Stimulated activated CD8-positive, alpha-beta memory T cell treated with anti-CD3 and anti-CD28 coated beads, Interleukin-15, amount 100 ng/mL, for 24 hours (primary cell): ENCODE measurements around the gene STAT6.
A peak's percentile ranks its signal among the peaks of the same experiment; 100 is the strongest.
"Not testable (repeated sequence)": the region's sequence is repeated elsewhere in the genome, so short reads cannot be mapped to it uniquely, and the experiment has no call there.

Experiments used
- DNase-seq: peaks from one replicate; pipeline ENCODE4 v3.0.0-alpha.2; 2020; ENCODE audit warnings: low read depth

Gene STAT6

GRCh38 chr12:57087691-57088353 is 23.3 kb downstream of the STAT6 start:
- DNase-seq = peak; percentile 39

GRCh38 chr12:57087010-57087690 is 24.0 kb downstream of the STAT6 start:
- peak; percentile 90 for DNase-seq

- no peak for DNase-seq
Observed at GRCh38 chr12:57086493-57087009, 24.6 kb downstream of the STAT6 start.

- no peak for DNase-seq
Observed at GRCh38 chr12:57085999-57086492, 25.1 kb downstream of the STAT6 start.

GRCh38 chr12:57080855-57081254 is 30.3 kb downstream of the STAT6 start:
- no peak for DNase-seq

- DNase-seq = no peak
Observed at GRCh38 chr12:57079821-57080220, 31.3 kb downstream of the STAT6 start.

- DNase-seq = peak; percentile 69
Observed at GRCh38 chr12:57078519-57079404, 32.4 kb downstream of the STAT6 start, which contains the start of gene NEMP1. Gene NEMP1, minus strand, starts transcription at chr12:57078791. Its CDS starts 46 bp downstream, at chr12:57078745.

GRCh38 chr12:57073566-57074450 is 37.4 kb downstream of the STAT6 start:
- DNase-seq = not testable (repeated sequence)

- no peak for DNase-seq
Observed at GRCh38 chr12:57072661-57073060, 38.5 kb downstream of the STAT6 start.

- DNase-seq = no peak
Observed at GRCh38 chr12:57069523-57069922, 41.6 kb downstream of the STAT6 start.

- DNase-seq = no peak
Observed at GRCh38 chr12:57066245-57066644, 44.9 kb downstream of the STAT6 start.

GRCh38 chr12:57063991-57064685 is 47.0 kb downstream of the STAT6 start:
- no peak for DNase-seq

GRCh38 chr12:57058454-57058853 is 52.7 kb downstream of the STAT6 start:
- DNase-seq = no peak

GRCh38 chr12:57057067-57057751 is 54.0 kb downstream of the STAT6 start:
- no peak for DNase-seq

GRCh38 chr12:57055824-57056223 is 55.3 kb downstream of the STAT6 start:
- DNase-seq = no peak

- not testable (repeated sequence) for DNase-seq
Observed at GRCh38 chr12:57053901-57054300, 57.3 kb downstream of the STAT6 start.

- not testable (repeated sequence) for DNase-seq
Observed at GRCh38 chr12:57053146-57053545, 58.0 kb downstream of the STAT6 start.

GRCh38 chr12:57051011-57051410 is 60.2 kb downstream of the STAT6 start:
- no peak for DNase-seq

GRCh38 chr12:57049890-57050289 is 61.3 kb downstream of the STAT6 start, which contains the start of gene MYO1A:
Gene MYO1A, minus strand, starts transcription at chr12:57050129. Its CDS starts 1,806 bp downstream, at chr12:57048323.
- no peak for DNase-seq

GRCh38 chr12:57049119-57049446 is 62.1 kb downstream of the STAT6 start:
- DNase-seq = no peak
